Astrocyte of the spinal cord (primary cell): ENCODE measurements around the gene AFM.
A peak's percentile ranks its signal among the peaks of the same experiment; 100 is the strongest.

Experiments
- DNase-seq: peaks from one replicate; pipeline ENCODE4 v3.0.0; 2011; ENCODE audit warnings: low read depth, low spot score
- H3K4me3 ChIP-seq: 2 replicates; pipeline ENCODE4 v1.5.1; 2011; ENCODE audit warnings: low read depth, mild to moderate bottlenecking, low read length, moderate library complexity
- CTCF ChIP-seq: IDR thresholded peaks from 2 replicates; pipeline ENCODE4 v1.5.1; 2012; ENCODE audit warnings: low read depth, mild to moderate bottlenecking, low read length, inconsistent platforms
- in situ Hi-C: cut with HindIII; loops from 2 replicates; pipeline ENCODE4 v1.10.0; 2017; ENCODE audit warnings: low sequenced_read_pairs

The AFM gene

GRCh38 chr4:73481358-73481757 lies at the start of gene AFM:
Gene AFM (plus strand): TSS chr4:73481745. CDS start chr4:73481776, 31 bp downstream.
- DNase-seq, result no peak
- H3K4me3 ChIP-seq, result no peak within 1 kb of the TSS
- no peak for TF ChIP-seq CTCF
- in situ Hi-C loops, result no loop called here

GRCh38 chr4:73431813-73432168 lies 49.8 kb upstream of the AFM start:
- DNase-seq, result no peak
- in situ Hi-C loops, result no loop called here
- TF ChIP-seq CTCF, result no peak
- H3K4me3 ChIP-seq, result no peak overlapping the region

- no peak for TF ChIP-seq CTCF
Measured at GRCh38 chr4:73432169-73433000, 49.2 kb upstream of the AFM start.

GRCh38 chr4:73433140-73433539 lies 48.4 kb upstream of the AFM start:
- TF ChIP-seq CTCF, result no peak
- in situ Hi-C loops, result no loop called here
- no peak for DNase-seq
- H3K4me3 ChIP-seq, result no peak overlapping the region

More at GRCh38 chr4:73432169-73433000, 49.2 kb upstream of the AFM start:
- H3K4me3 ChIP-seq, result no peak overlapping the region
- in situ Hi-C loops, result no loop called here
- DNase-seq, result no peak

GRCh38 chr4:73434311-73434710 lies 47.2 kb upstream of the AFM start:
- in situ Hi-C loops, result no loop called here

GRCh38 chr4:73435984-73436383 lies 45.6 kb upstream of the AFM start, which contains the start of gene AFP:
Gene AFP (plus strand): TSS chr4:73436221. CDS start chr4:73436263, 42 bp downstream.
- H3K4me3 ChIP-seq, result no peak within 1 kb of the TSS
- in situ Hi-C loops, result no loop called here
- no peak for TF ChIP-seq CTCF
- DNase-seq, result no peak

More at GRCh38 chr4:73434311-73434710, 47.2 kb upstream of the AFM start:
- no peak for DNase-seq
- peak; percentile 58 for TF ChIP-seq CTCF
- no peak overlapping the region for H3K4me3 ChIP-seq
